AG09319 (cell line): ENCODE results near the gene RNF17.

ENCODE experiments used
- DNase-seq: peaks from one replicate; pipeline ENCODE4 v3.0.0-alpha.2; 2010; ENCODE audit warnings: low read depth; ENCODE audit errors: extremely low read depth
- TF ChIP-seq, protein P1 (sequence below): IDR thresholded peaks from 2 replicates; pipeline ENCODE4 v1.5.1; 2011; ENCODE audit warnings: low read depth, mild to moderate bottlenecking, inconsistent platforms, low read length, moderate library complexity

The RNF17 gene

GRCh38 chr13:24921003-24921402 lies 157.0 kb downstream of the RNF17 start:
- TF ChIP-seq, protein P1, sequence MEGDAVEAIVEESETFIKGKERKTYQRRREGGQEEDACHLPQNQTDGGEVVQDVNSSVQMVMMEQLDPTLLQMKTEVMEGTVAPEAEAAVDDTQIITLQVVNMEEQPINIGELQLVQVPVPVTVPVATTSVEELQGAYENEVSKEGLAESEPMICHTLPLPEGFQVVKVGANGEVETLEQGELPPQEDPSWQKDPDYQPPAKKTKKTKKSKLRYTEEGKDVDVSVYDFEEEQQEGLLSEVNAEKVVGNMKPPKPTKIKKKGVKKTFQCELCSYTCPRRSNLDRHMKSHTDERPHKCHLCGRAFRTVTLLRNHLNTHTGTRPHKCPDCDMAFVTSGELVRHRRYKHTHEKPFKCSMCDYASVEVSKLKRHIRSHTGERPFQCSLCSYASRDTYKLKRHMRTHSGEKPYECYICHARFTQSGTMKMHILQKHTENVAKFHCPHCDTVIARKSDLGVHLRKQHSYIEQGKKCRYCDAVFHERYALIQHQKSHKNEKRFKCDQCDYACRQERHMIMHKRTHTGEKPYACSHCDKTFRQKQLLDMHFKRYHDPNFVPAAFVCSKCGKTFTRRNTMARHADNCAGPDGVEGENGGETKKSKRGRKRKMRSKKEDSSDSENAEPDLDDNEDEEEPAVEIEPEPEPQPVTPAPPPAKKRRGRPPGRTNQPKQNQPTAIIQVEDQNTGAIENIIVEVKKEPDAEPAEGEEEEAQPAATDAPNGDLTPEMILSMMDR = no peak

DNA sequence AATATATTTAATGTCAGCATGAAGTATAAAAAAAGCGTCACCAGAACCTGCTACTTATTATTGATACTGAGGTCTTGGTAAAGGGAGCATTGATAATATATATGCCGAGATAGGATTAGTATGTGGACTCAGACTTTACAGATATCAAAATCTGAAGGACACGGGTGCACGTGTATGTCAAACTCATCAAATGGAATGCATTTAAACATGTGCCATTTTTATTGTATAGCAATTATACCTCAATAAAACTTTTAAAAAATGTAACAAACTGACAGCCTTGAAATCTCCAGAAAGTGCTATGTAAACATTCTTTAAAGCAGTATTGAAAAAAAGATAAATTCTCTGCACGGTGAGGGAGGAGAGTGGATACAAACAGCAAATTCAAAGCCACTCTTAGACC lies 157.9 kb downstream of the RNF17 start:
- DNase-seq = no peak
- TF ChIP-seq, protein P1 = no peak

More at GRCh38 chr13:24921003-24921402, 157.0 kb downstream of the RNF17 start:
- no peak for DNase-seq

GRCh38 chr13:24922387-24922744 lies 158.4 kb downstream of the RNF17 start:
- no peak for DNase-seq
- TF ChIP-seq, protein P1 = no peak

DNA sequence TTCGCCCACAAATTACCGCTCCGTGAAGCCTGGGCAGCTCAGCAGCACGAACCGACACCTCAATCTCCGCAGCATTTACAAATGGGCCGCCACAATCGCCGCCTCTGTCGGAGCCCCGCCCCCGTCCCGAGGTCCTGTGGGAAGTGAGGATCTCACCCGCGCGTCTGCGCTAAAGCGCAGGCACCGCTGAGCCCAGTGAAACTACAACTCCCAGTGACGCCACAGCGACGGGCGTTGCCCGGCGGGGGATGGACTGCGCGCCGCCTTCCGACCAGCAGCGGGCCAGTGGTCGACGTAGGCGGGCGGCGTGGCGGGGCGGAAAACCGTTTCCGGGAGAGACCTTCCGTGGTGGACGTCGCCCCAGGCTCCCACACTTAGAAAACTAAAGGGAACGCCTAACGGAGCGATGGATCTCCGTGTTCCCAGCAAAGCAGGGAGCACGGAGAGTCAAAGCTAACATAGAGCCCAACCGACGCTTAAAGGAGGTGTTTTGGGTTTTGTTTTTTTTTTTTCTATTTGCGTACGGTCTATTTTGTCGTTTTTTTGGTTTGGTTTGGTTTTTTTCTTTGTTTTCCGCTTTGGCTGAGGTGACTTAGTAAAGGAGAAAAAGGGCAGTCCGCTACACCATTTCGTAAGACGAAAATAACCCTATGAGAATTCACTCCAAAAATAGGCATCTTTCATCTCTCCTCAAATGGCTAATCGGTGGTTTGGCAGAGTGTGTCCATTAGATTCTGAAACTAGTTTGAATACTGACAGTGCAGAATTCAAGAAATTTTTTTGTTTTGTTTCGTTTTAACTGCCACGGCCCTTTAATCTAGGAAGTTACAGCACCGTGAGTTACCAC lies 159.0 kb downstream of the RNF17 start:
- DNase-seq = peak; percentile 93
- TF ChIP-seq, protein P1 = no peak

GRCh38 chr13:24925318-24926231 lies 161.6 kb downstream of the RNF17 start:
- TF ChIP-seq, protein P1 = no peak
- no peak for DNase-seq

DNA sequence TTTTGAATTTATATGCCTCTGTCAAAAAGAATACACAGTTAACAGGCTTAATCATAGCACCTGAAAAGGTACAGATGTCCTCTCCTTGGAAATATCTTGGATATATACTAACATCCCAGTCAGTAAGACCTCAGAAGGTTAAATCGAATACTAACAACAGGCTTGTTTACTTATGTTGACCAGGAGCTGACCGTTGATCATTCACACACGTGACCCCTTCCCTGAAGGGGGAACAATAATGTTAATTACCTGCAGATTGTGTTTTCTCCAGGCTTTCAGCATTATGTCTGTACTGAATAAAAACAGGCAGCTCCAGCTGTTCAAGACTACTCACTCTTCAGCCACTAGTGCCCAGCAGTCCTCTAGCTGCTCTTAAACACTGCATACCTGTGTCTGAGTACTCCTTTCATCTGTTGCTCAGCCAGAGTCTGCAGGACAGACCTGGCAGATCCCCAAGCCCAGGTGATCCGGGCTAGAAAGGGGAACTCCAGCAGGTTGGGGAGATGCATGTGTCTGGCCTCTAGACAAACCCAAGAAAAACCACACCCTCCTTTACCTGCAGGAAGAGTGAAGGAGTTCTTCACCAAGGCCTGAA lies 163.9 kb downstream of the RNF17 start:
- DNase-seq = no peak
- TF ChIP-seq, protein P1 = no peak
